K562 (cell line): ENCODE data around the gene ZNF622. TPM values are rescaled to one million over a fixed set of nuclear protein-coding genes. Genes with fewer than 3 reads are reported as not detected.
A peak's percentile ranks its signal among the peaks of the same experiment; 100 is the strongest.

Source experiments
- ARID1B ChIP-seq: fragments of 450-650 bp; IDR thresholded peaks from 2 replicates; pipeline ENCODE4 v1.6.1; 2016; ENCODE audit warnings: antibody characterized with exemption, mild to moderate bottlenecking, inconsistent platforms
- BDP1 ChIP-seq: IDR thresholded peaks from 3 replicates; pipeline ENCODE4 v1.6.1; 2011; ENCODE audit not compliant: insufficient read length, insufficient read depth
- JUNB ChIP-seq: fragments of 450-650 bp; formaldehyde crosslinking; conservative IDR thresholded peaks from 2 replicates; pipeline ENCODE4 v1.4.0; 2020; ENCODE audit warnings: mild to moderate bottlenecking
- KLF13 ChIP-seq: fragments of 450-650 bp; IDR thresholded peaks from 2 replicates; pipeline ENCODE4 v1.6.1; 2016; ENCODE audit warnings: missing genetic modification characterization, low read depth, mild to moderate bottlenecking, missing compliant biosample characterization, moderate library complexity, borderline replicate concordance
- MAZ ChIP-seq, 2 experiments: fragments of 450-650 bp in 1 of 2; sonication (generic) in 1 of 2; formaldehyde crosslinking; IDR thresholded peaks in 1 of 2; conservative IDR thresholded peaks in 1 of 2; 2 replicates each; pipeline versions ENCODE4 v1.4.0 to v1.5.0; 2020; ENCODE audit warnings: mild to moderate bottlenecking in 1 of 2, missing genetic modification reagents in 1 of 2
- PHB2 ChIP-seq: fragments of 450-650 bp; IDR thresholded peaks from 2 replicates; pipeline ENCODE4 v1.6.1; 2017; ENCODE audit warnings: low read depth
- SOX6 ChIP-seq: fragments of 450-650 bp; IDR thresholded peaks from 2 replicates; pipeline ENCODE4 v1.6.1; 2014; ENCODE audit warnings: mild to moderate bottlenecking
- ZKSCAN1 ChIP-seq: fragments of 150-350 bp; IDR thresholded peaks from 2 replicates; pipeline ENCODE4 v1.6.1; 2016; ENCODE audit warnings: low read depth, low read length
- ZNF507 ChIP-seq: conservative IDR thresholded peaks from 2 replicates; pipeline ENCODE4 v1.6.1; 2017; ENCODE audit warnings: missing genetic modification characterization, missing compliant biosample characterization
- polyA plus RNA-seq, 8 experiments: library from polyadenylated mRNA; depleted of rRNA in 4 of 8; stranded (reverse) in 5 of 8; unstranded in 3 of 8; fragments of >200 nt; fragmentation: Nextera tagmentation in 2 of 8; fragmentation: Illumina TruSeq in 1 of 8; extraction: Ambion mirVana in 2 of 8; extraction: Trizol in 1 of 8; gene quantifications; 2 replicates each; pipeline versions ENCODE4 v1.2.1 to v1.2.3, GENCODE V29; 2011 to 2014; ENCODE audit warnings: inconsistent platforms in 1 of 8, missing spikeins in 1 of 8
- total RNA-seq, 7 experiments: library from RNA; depleted of rRNA in 6 of 7; stranded (reverse); fragments of >200 nt in 6 of 7; fragmentation: Illumina TruSeq in 2 of 7; extraction: Trizol in 2 of 7; gene quantifications; 2 replicates each; pipeline versions ENCODE4 v1.2.1 to v1.2.3, GENCODE V29; 2011 to 2021; ENCODE audit warnings: low replicate concordance in 1 of 7
- TF ChIP-seq, protein P1 (sequence below): fragments of 250-450 bp; sonication (Bioruptor Pico); IDR thresholded peaks from 2 replicates; pipeline ENCODE4 v1.4.0; 2020; ENCODE audit warnings: mild to moderate bottlenecking, moderate library complexity
- TF ChIP-seq, protein P2 (sequence below): fragments of 250-450 bp; sonication (Bioruptor Pico); IDR thresholded peaks from 2 replicates; pipeline ENCODE4 v1.5.0; 2021
- TF ChIP-seq, protein P3 (sequence below): fragments of 250-450 bp; sonication (Bioruptor Pico); IDR thresholded peaks from 2 replicates; pipeline ENCODE4 v1.9.0; 2021; ENCODE audit warnings: mild to moderate bottlenecking
- TF ChIP-seq, protein P4 (sequence below): fragments of 200-600 bp; sonication (generic); IDR thresholded peaks from one replicate; pipeline ENCODE4 v1.6.1; 2012; ENCODE audit warnings: mild to moderate bottlenecking, low read depth, low read length, inconsistent platforms

Gene ZNF622
- total and polyA plus RNA-seq, 9 of the 15 experiments (the other 6 are each of a cell fraction or from before 2014, with no cell fraction given), result 9.6 to 51.5 (median 32.3) TPM

DNA sequence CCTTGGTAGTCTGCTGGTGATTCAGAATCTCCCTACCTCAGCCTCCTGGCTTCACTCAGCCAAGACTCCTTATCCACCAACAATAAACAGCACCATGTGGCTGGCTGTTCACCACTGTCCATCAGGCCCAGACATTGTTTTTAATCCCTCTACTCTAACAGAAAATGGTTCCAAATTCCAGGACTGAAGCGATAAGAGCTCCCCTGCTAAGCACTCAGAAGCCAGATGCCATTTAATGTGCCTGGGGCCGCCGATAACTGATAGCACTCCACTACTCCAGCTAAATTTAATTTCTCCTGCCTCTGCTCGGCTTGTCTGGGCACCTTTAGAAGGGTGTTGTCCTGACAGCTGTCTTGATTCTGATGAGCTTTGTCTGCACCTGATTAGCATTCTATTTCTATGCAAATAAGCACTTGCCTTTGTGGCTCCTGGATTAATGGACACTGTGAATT, 47.1 kb downstream of the ZNF622 start (continued):
- peak; percentile 77; the same call in 1 of the 2 replicates for TF ChIP-seq ZKSCAN1
- peak; percentile 99 for TF ChIP-seq ARID1B
- TF ChIP-seq, protein P1, sequence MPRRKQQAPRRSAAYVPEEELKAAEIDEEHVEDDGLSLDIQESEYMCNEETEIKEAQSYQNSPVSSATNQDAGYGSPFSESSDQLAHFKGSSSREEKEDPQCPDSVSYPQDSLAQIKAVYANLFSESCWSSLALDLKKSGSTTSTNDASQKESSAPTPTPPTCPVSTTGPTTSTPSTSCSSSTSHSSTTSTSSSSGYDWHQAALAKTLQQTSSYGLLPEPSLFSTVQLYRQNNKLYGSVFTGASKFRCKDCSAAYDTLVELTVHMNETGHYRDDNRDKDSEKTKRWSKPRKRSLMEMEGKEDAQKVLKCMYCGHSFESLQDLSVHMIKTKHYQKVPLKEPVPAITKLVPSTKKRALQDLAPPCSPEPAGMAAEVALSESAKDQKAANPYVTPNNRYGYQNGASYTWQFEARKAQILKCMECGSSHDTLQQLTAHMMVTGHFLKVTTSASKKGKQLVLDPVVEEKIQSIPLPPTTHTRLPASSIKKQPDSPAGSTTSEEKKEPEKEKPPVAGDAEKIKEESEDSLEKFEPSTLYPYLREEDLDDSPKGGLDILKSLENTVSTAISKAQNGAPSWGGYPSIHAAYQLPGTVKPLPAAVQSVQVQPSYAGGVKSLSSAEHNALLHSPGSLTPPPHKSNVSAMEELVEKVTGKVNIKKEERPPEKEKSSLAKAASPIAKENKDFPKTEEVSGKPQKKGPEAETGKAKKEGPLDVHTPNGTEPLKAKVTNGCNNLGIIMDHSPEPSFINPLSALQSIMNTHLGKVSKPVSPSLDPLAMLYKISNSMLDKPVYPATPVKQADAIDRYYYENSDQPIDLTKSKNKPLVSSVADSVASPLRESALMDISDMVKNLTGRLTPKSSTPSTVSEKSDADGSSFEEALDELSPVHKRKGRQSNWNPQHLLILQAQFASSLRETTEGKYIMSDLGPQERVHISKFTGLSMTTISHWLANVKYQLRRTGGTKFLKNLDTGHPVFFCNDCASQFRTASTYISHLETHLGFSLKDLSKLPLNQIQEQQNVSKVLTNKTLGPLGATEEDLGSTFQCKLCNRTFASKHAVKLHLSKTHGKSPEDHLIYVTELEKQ (CRISPR knock-in tag), result no peak
- TF ChIP-seq KLF13 (tag), result peak; percentile 65; the same call in 1 of the 2 replicates
- TF ChIP-seq ZNF507 (tag), result no peak
- TF ChIP-seq, protein P2, sequence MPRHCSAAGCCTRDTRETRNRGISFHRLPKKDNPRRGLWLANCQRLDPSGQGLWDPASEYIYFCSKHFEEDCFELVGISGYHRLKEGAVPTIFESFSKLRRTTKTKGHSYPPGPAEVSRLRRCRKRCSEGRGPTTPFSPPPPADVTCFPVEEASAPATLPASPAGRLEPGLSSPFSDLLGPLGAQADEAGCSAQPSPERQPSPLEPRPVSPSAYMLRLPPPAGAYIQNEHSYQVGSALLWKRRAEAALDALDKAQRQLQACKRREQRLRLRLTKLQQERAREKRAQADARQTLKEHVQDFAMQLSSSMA (CRISPR knock-in tag), result no peak
- peak; percentile 99 for TF ChIP-seq SOX6
- TF ChIP-seq MAZ (CRISPR knock-in tag; conservative IDR thresholded peaks at IDR 0.05 in 1 of 2, IDR thresholded peaks at IDR 0.05 in 1 of 2), result peak in 1 of 2 experiments; percentile 61; a peak in 2 of 4 replicates
- TF ChIP-seq BDP1, result no peak
- TF ChIP-seq, protein P3, sequence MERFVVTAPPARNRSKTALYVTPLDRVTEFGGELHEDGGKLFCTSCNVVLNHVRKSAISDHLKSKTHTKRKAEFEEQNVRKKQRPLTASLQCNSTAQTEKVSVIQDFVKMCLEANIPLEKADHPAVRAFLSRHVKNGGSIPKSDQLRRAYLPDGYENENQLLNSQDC (CRISPR knock-in tag), result no peak
- TF ChIP-seq JUNB (CRISPR knock-in tag), result no peak
- peak; percentile 99 for TF ChIP-seq PHB2
- TF ChIP-seq, protein P4, sequence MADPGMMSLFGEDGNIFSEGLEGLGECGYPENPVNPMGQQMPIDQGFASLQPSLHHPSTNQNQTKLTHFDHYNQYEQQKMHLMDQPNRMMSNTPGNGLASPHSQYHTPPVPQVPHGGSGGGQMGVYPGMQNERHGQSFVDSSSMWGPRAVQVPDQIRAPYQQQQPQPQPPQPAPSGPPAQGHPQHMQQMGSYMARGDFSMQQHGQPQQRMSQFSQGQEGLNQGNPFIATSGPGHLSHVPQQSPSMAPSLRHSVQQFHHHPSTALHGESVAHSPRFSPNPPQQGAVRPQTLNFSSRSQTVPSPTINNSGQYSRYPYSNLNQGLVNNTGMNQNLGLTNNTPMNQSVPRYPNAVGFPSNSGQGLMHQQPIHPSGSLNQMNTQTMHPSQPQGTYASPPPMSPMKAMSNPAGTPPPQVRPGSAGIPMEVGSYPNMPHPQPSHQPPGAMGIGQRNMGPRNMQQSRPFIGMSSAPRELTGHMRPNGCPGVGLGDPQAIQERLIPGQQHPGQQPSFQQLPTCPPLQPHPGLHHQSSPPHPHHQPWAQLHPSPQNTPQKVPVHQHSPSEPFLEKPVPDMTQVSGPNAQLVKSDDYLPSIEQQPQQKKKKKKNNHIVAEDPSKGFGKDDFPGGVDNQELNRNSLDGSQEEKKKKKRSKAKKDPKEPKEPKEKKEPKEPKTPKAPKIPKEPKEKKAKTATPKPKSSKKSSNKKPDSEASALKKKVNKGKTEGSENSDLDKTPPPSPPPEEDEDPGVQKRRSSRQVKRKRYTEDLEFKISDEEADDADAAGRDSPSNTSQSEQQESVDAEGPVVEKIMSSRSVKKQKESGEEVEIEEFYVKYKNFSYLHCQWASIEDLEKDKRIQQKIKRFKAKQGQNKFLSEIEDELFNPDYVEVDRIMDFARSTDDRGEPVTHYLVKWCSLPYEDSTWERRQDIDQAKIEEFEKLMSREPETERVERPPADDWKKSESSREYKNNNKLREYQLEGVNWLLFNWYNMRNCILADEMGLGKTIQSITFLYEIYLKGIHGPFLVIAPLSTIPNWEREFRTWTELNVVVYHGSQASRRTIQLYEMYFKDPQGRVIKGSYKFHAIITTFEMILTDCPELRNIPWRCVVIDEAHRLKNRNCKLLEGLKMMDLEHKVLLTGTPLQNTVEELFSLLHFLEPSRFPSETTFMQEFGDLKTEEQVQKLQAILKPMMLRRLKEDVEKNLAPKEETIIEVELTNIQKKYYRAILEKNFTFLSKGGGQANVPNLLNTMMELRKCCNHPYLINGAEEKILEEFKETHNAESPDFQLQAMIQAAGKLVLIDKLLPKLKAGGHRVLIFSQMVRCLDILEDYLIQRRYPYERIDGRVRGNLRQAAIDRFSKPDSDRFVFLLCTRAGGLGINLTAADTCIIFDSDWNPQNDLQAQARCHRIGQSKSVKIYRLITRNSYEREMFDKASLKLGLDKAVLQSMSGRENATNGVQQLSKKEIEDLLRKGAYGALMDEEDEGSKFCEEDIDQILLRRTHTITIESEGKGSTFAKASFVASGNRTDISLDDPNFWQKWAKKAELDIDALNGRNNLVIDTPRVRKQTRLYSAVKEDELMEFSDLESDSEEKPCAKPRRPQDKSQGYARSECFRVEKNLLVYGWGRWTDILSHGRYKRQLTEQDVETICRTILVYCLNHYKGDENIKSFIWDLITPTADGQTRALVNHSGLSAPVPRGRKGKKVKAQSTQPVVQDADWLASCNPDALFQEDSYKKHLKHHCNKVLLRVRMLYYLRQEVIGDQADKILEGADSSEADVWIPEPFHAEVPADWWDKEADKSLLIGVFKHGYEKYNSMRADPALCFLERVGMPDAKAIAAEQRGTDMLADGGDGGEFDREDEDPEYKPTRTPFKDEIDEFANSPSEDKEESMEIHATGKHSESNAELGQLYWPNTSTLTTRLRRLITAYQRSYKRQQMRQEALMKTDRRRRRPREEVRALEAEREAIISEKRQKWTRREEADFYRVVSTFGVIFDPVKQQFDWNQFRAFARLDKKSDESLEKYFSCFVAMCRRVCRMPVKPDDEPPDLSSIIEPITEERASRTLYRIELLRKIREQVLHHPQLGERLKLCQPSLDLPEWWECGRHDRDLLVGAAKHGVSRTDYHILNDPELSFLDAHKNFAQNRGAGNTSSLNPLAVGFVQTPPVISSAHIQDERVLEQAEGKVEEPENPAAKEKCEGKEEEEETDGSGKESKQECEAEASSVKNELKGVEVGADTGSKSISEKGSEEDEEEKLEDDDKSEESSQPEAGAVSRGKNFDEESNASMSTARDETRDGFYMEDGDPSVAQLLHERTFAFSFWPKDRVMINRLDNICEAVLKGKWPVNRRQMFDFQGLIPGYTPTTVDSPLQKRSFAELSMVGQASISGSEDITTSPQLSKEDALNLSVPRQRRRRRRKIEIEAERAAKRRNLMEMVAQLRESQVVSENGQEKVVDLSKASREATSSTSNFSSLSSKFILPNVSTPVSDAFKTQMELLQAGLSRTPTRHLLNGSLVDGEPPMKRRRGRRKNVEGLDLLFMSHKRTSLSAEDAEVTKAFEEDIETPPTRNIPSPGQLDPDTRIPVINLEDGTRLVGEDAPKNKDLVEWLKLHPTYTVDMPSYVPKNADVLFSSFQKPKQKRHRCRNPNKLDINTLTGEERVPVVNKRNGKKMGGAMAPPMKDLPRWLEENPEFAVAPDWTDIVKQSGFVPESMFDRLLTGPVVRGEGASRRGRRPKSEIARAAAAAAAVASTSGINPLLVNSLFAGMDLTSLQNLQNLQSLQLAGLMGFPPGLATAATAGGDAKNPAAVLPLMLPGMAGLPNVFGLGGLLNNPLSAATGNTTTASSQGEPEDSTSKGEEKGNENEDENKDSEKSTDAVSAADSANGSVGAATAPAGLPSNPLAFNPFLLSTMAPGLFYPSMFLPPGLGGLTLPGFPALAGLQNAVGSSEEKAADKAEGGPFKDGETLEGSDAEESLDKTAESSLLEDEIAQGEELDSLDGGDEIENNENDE, result no peak
